GM12892 (cell line): Measurements from ENCODE around the gene PHF13.

Experiments
- POLR2A ChIP-seq: IDR thresholded peaks from 2 replicates; pipeline ENCODE4 v1.6.1; 2011; ENCODE audit warnings: low read depth, low read length, control low read depth
- POLR2AphosphoS5 ChIP-seq: IDR thresholded peaks from 2 replicates; pipeline ENCODE4 v1.6.1; 2011; ENCODE audit warnings: low read depth, low read length, control low read depth
- TAF1 ChIP-seq: IDR thresholded peaks from 2 replicates; pipeline ENCODE4 v1.6.1; 2011; ENCODE audit warnings: low read depth, mild to moderate bottlenecking, control low read depth, low read length, borderline replicate concordance

GRCh38 chr1:6631058-6631457 is 17.5 kb downstream of the PHF13 start:
- no peak for TF ChIP-seq POLR2A
- no peak for TF ChIP-seq POLR2AphosphoS5
- no peak for TF ChIP-seq TAF1
